ENCODE data around the gene IHH.

The IHH gene

DNA sequence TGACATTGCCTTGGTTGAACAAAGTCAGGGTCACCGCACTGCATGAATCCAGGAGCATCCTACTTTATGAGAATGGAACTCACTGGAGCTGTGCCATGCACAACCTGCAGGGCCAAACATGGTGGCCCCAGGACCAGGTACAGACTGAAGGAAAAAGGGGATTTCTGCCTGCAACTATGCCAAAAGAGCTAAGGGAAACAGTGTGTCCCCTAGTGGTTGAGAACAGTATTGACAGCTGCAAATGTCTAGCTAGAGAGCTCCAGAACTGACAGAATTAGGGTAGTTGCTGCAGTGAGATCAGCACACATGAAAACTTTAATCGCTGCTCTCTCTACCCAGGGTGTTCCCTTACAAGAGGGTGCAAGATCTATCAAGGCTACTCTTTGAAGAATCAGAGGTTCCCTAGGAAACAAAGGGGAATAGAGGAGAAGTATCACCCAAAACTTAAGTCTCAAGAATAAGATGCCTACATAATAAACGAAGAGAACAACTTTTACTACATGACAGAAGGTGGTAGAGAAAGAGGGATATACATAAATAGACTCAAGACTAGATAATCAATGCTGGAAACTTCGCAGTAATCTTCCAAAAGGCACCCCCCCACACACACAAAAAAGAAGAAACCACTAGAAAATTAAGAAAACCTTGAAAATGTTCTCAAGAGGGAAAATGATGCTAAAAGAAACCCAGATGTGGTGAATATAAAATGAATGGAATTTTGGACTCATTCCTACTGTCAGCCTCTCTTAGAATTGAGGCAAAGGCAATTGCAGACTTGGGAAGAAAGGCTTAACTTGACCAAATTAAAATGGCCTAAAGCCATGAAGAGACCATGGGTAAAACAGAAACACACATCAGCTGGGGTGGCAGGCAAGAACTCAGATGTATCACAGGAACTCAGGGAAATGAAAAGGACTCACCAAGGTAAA lies 43.6 kb upstream of the IHH start:
- Histone ChIP-seq H3K4me2 (ENCODE audit: low read length) (no peak overlapping the region), H2AFZ (no peak overlapping the region), H3K27me3 (ENCODE audit: control insufficient read depth, insufficient read depth, low read length) (no peaks in the 10 kb centered on the region), H3K4me1 (no peaks in the 10 kb centered on the region), H3K79me2 (no peaks in the 10 kb centered on the region), H3K36me3 (ENCODE audit: control insufficient read depth, insufficient read depth, low read length) (no peaks in the 10 kb centered on the region), H3K27ac (no peak overlapping the region), H3K4me3 (ENCODE audit: low read depth, low read length) (no peak overlapping the region), H3K9me3 (ENCODE audit: control insufficient read depth, low read length) (no peaks in the 10 kb centered on the region), H3K9ac (no peak overlapping the region)
- TF ChIP-seq, protein P1, sequence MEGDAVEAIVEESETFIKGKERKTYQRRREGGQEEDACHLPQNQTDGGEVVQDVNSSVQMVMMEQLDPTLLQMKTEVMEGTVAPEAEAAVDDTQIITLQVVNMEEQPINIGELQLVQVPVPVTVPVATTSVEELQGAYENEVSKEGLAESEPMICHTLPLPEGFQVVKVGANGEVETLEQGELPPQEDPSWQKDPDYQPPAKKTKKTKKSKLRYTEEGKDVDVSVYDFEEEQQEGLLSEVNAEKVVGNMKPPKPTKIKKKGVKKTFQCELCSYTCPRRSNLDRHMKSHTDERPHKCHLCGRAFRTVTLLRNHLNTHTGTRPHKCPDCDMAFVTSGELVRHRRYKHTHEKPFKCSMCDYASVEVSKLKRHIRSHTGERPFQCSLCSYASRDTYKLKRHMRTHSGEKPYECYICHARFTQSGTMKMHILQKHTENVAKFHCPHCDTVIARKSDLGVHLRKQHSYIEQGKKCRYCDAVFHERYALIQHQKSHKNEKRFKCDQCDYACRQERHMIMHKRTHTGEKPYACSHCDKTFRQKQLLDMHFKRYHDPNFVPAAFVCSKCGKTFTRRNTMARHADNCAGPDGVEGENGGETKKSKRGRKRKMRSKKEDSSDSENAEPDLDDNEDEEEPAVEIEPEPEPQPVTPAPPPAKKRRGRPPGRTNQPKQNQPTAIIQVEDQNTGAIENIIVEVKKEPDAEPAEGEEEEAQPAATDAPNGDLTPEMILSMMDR (IDR thresholded peaks at IDR 0.05): peak; percentile 73

- Histone ChIP-seq H3K4me2 (ENCODE audit: low read length) (no peak overlapping the region), H3K9ac (no peak overlapping the region), H3K4me1 (no peaks in the 10 kb centered on the region), H3K79me2 (no peaks in the 10 kb centered on the region), H3K27ac (no peak overlapping the region), H3K9me3 (ENCODE audit: control insufficient read depth, low read length) (no peaks in the 10 kb centered on the region), H3K27me3 (ENCODE audit: control insufficient read depth, insufficient read depth, low read length) (no peaks in the 10 kb centered on the region), H2AFZ (no peak overlapping the region), H3K36me3 (ENCODE audit: control insufficient read depth, insufficient read depth, low read length) (no peaks in the 10 kb centered on the region), H3K4me3 (ENCODE audit: low read depth, low read length) (no peak overlapping the region)
- TF ChIP-seq, protein P1 (IDR thresholded peaks at IDR 0.05): no peak
Measured at GRCh38 chr2:219099329-219099728, 38.6 kb upstream of the IHH start.

- no peaks in the 10 kb centered on the region for H3K79me2 ChIP-seq
- no peak overlapping the region for H3K27ac ChIP-seq
- TF ChIP-seq, protein P1 (IDR thresholded peaks at IDR 0.05): no peak
- no peaks in the 10 kb centered on the region for H3K4me1 ChIP-seq
- H3K9me3 ChIP-seq (ENCODE audit: control insufficient read depth, low read length): no peaks in the 10 kb centered on the region
- H3K36me3 ChIP-seq (ENCODE audit: control insufficient read depth, insufficient read depth, low read length): no peaks in the 10 kb centered on the region
- no peaks in the 10 kb centered on the region for H3K27me3 ChIP-seq (ENCODE audit: control insufficient read depth, insufficient read depth, low read length)
- no peak overlapping the region for H3K9ac ChIP-seq
- H2AFZ ChIP-seq: no peak overlapping the region
- no peak overlapping the region for H3K4me3 ChIP-seq (ENCODE audit: low read depth, low read length)
- no peak overlapping the region for H3K4me2 ChIP-seq (ENCODE audit: low read length)
Measured at GRCh38 chr2:219095406-219095935, 34.8 kb upstream of the IHH start.

DNA sequence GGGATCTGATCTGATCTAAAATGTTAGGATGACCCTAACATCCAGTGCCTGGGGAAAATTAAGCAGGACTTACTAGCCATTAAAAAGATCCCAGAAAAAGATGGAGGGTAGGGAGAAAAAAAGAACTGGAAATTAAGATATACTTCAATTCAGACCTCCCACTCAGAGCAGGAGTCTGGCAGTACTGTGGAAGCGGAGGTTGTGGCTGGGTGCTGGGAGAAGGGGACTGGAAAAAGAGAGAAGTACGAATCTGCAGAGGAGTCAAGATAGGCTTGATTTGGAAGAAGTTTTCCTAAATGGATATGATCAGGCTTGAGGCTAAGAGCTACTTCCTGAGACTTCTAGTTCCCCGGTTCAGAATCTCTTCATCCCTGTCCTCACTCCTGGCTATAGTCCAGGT lies 33.5 kb upstream of the IHH start:
- no peak overlapping the region for H3K27ac ChIP-seq
- TF ChIP-seq, protein P1 (IDR thresholded peaks at IDR 0.05): no peak
- H2AFZ ChIP-seq: no peak overlapping the region
- H3K79me2 ChIP-seq: no peaks in the 10 kb centered on the region
- H3K4me2 ChIP-seq (ENCODE audit: low read length): no peak overlapping the region
- H3K36me3 ChIP-seq (ENCODE audit: control insufficient read depth, insufficient read depth, low read length): no peaks in the 10 kb centered on the region
- H3K9me3 ChIP-seq (ENCODE audit: control insufficient read depth, low read length): no peaks in the 10 kb centered on the region
- no peaks in the 10 kb centered on the region for H3K27me3 ChIP-seq (ENCODE audit: control insufficient read depth, insufficient read depth, low read length)
- H3K4me3 ChIP-seq (ENCODE audit: low read depth, low read length): no peak overlapping the region
- no peak overlapping the region for H3K9ac ChIP-seq
- no peaks in the 10 kb centered on the region for H3K4me1 ChIP-seq
